Activated CD4-positive, alpha-beta T cell treated with anti-CD3 and anti-CD28 coated beads, Interleukin-2, amount 10 ng/mL, durations not matched to agents 7 days and 5 days (primary cell): ENCODE results near the gene PSPN. TPM values are rescaled to one million over a fixed set of nuclear protein-coding genes. Genes with fewer than 3 reads are reported as not detected.
A peak's percentile ranks its signal among the peaks of the same experiment; 100 is the strongest.

ENCODE experiments used
- CTCF ChIA-PET: fragments of 350-600 bp; sonication (Branson Sonifier 250); formaldehyde crosslinking; loops from one replicate; lab custom pipeline; 2021; ENCODE audit warnings: antibody characterized with exemption; lab: Charles Lee
- POLR2A ChIA-PET: fragments of 350-600 bp; sonication (Branson Sonifier 250); formaldehyde crosslinking; loops from one replicate; lab custom pipeline; 2021; ENCODE audit warnings: antibody characterized with exemption; lab: Charles Lee
- DNase-seq: peaks from one replicate; pipeline ENCODE4 v3.0.0-alpha.2; 2020
- H3K27ac Mint-ChIP-seq: one replicate; pipeline ENCODE4 v1.8.0; 2021; ENCODE audit warnings: mild to moderate bottlenecking, moderate library complexity, mixed read lengths
- H3K27me3 Mint-ChIP-seq: one replicate; pipeline ENCODE4 v1.8.0; 2021; ENCODE audit warnings: mixed read lengths
- H3K36me3 Mint-ChIP-seq: one replicate; pipeline ENCODE4 v1.8.0; 2021; ENCODE audit warnings: low read depth, mixed read lengths
- H3K4me1 Mint-ChIP-seq: one replicate; pipeline ENCODE4 v1.8.0; 2021; ENCODE audit warnings: mixed read lengths
- H3K4me3 Mint-ChIP-seq: one replicate; pipeline ENCODE4 v1.8.0; 2021; ENCODE audit warnings: mild to moderate bottlenecking, moderate library complexity, mixed read lengths
- H3K9me3 Mint-ChIP-seq: one replicate; pipeline ENCODE4 v1.8.0; 2021; ENCODE audit warnings: mixed read lengths
- microRNA-seq: library from miRNA; unstranded; fragments of <30 nt; microRNA quantifications from one replicate; pipeline ENCODE4 v1.2.0, GENCODE V29; 2021; ENCODE audit warnings: borderline microRNAs expressed, borderline replicate concordance
- total RNA-seq, 2 experiments: library from RNA; stranded (reverse); gene quantifications; one replicate each; pipeline ENCODE4 v1.2.3, GENCODE V29; 2021

The PSPN gene
- total RNA-seq, 2 experiments from 2014 or later: 2.4 TPM

GRCh38 chr19:6333439-6333838, 42.3 kb downstream of the PSPN start, which contains the start of gene ACER1:
Gene ACER1 (minus strand): TSS chr19:6333612. CDS start chr19:6333551, 61 bp downstream.
- no peaks in the 10 kb centered on the region for H3K4me1 Mint-ChIP-seq
- H3K27me3 Mint-ChIP-seq: no peaks in the 10 kb centered on the region
- no peaks in the 10 kb centered on the region for H3K36me3 Mint-ChIP-seq
- ChIA-PET CTCF (no interaction called here), POLR2A (no interaction called here)
- DNase-seq: no peak
- no peak within 1 kb of the TSS for H3K4me3 Mint-ChIP-seq
- no peak within 1 kb of the TSS for H3K27ac Mint-ChIP-seq
- H3K9me3 Mint-ChIP-seq: no peaks in the 10 kb centered on the region

- ChIA-PET POLR2A (no interaction called here), CTCF (no interaction called here)
- no peaks in the 10 kb centered on the region for H3K9me3 Mint-ChIP-seq
- peaks cover 3% of the 10 kb centered on the region for H3K4me1 Mint-ChIP-seq
- DNase-seq: no peak
- no peak overlapping the region for H3K4me3 Mint-ChIP-seq
- peaks cover 2% of the 10 kb centered on the region for H3K36me3 Mint-ChIP-seq
- H3K27me3 Mint-ChIP-seq: no peaks in the 10 kb centered on the region
- no peak overlapping the region for H3K27ac Mint-ChIP-seq
These were observed 48.9 kb downstream of the PSPN start for GRCh38 chr19:6326815-6327214.

- no peaks in the 10 kb centered on the region for H3K27me3 Mint-ChIP-seq
- ChIA-PET POLR2A (no interaction called here), CTCF (interaction anchor here (0.6 kb wide), 1 partner anchor 22 kb away, joined by 3 read pairs; no protein-coding TSS in a partner anchor)
- H3K36me3 Mint-ChIP-seq: peaks cover 2% of the 10 kb centered on the region
- no peak for DNase-seq
- no peak overlapping the region for H3K27ac Mint-ChIP-seq
- no peak overlapping the region for H3K4me3 Mint-ChIP-seq
- no peaks in the 10 kb centered on the region for H3K9me3 Mint-ChIP-seq
- peaks cover 3% of the 10 kb centered on the region for H3K4me1 Mint-ChIP-seq
These were observed 50.1 kb downstream of the PSPN start for GRCh38 chr19:6325614-6326013.

Small RNAs within 50 kb of the gene (microRNA-seq; reads per million reads assigned to microRNA genes)
- 24.9 reads per million, percentile 52 among the genes with 10 or more reads in this experiment for gene MIR3940
- gene MIR6790: not detected
- not detected for gene MIR6885

Other genes starting within 250 kb of the PSPN start
- gene ACSBG2, start 240.3 kb downstream of the PSPN start, total RNA-seq: not detected
- gene MLLT1, start 96.0 kb downstream of the PSPN start, total RNA-seq: 10 to 100 TPM; 38.4 to 46.5 TPM
- gene ACER1, start 42.3 kb downstream of the PSPN start, total RNA-seq: under 1 TPM; 0.81 to 0.82 TPM
- 100 to 1,000 TPM; 124 to 125 TPM for gene CLPP, start 14.4 kb downstream of the PSPN start, total RNA-seq
- 10 to 100 TPM; 32.8 to 48.2 TPM for gene ALKBH7, start 3.1 kb downstream of the PSPN start, total RNA-seq
- gene GTF2F1, start 17.2 kb upstream of the PSPN start, total RNA-seq: 10 to 100 TPM; 61.4 to 67.7 TPM
- gene KHSRP, start 48.9 kb upstream of the PSPN start, total RNA-seq: 100 to 1,000 TPM; 301 to 308 TPM
- gene SLC25A41, start 57.8 kb upstream of the PSPN start, total RNA-seq: under 1 TPM; 0.42 to 0.55 TPM
- gene SLC25A23, start 83.9 kb upstream of the PSPN start, total RNA-seq: 10 to 100 TPM; 19.4 to 24.8 TPM
- gene CRB3, start 88.3 kb upstream of the PSPN start, total RNA-seq: under 1 TPM; 0.33 to 0.64 TPM
- 100 to 1,000 TPM in 1 of 2 experiments, 10 to 100 TPM in 1; 100.0 to 104 TPM for gene DENND1C, start 105.9 kb upstream of the PSPN start, total RNA-seq
- 1 to 10 TPM; 1.2 to 2.5 TPM for gene TUBB4A, start 126.4 kb upstream of the PSPN start, total RNA-seq
- 1 to 10 TPM; 1.1 to 1.5 TPM for gene TNFSF9, start 155.1 kb upstream of the PSPN start, total RNA-seq
- gene CD70, start 215.2 kb upstream of the PSPN start, total RNA-seq: 10 to 100 TPM; 12.6 to 12.9 TPM